ENCODE results near the gene TNNI3K.

The TNNI3K gene

DNA sequence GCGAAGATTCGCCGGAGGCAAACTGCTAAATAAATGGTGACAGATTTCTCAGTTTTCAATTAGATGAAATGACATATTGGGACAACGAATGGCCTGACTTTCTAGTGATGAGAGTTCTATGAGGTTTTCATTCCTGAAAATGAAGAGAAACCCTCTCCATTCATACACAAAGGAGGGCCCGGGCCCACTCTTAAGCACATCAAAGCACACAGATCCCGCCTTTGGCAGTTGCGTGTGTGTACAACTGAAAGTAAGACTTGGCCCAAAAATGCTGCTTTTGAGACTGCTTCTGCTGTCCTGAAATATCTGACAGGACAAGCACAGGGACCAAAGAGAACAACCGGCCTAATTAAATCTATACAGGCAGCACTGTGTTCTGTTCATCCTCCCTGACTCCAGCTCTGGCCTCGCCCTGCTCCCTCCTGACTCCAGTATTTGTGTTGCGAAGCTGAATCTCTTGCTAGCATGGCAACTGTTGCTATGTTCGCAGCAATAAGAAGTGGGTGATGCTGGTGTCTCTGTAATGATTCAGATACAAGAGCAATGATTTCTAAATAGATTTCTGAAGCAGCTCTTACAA is 269.8 kb downstream of the TNNI3K start:
- DNase-seq: no peak

DNA sequence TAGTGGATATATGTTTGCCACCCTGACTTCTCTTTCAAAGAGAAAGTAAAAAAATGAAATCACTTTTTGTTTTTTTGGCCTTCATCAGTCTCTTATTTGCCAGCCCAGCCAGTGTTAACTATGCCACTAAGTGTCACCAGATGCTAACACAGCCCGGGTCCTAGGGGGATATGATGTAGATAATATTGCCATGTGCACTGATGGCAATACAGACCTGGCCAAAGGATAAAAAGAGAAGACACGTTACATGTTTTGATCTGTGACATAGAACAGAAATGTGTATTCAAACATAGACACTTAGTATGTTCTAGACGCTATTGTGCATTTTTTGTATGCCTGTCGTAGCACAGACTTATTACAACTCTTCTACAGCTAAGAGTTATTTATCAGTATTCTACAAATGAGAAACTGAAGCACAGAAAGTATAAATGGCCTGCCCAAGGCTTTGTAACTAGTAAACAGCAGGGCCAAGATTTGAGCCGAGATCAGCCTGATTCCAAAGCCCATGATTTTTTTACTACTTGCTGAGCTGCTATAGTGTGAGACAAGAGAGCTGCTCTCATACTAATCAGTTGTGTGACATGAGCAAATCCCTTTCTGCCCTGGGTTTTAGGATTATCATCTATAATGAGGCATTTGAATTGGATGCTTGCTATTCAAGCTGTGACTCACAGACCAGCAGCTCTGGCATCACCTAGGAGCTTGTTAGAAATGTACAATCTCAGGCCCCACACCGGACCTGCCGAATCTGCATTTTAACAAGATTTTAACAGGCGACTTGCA is 270.9 kb downstream of the TNNI3K start:
- no peak for DNase-seq

DNA sequence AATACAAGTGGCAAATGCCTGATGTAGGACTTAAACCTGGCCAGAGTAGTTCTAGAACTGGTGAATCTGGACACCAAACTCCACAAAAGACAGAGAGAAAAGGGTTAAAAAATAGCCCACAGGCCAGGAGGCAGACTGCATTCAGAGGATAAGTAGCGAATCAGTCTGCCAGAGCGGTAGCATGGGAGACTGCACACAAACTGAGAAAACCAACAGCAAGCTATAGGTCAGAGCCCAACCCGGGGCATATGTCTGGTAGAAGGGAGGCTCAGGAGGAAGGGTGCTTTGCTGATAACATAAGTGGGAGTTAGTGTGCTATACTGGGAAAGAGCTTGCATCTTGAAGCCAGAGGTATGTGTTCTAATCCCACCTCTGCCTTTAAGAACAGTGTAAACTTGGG is 273.3 kb downstream of the TNNI3K start:
- no peak for DNase-seq

DNA sequence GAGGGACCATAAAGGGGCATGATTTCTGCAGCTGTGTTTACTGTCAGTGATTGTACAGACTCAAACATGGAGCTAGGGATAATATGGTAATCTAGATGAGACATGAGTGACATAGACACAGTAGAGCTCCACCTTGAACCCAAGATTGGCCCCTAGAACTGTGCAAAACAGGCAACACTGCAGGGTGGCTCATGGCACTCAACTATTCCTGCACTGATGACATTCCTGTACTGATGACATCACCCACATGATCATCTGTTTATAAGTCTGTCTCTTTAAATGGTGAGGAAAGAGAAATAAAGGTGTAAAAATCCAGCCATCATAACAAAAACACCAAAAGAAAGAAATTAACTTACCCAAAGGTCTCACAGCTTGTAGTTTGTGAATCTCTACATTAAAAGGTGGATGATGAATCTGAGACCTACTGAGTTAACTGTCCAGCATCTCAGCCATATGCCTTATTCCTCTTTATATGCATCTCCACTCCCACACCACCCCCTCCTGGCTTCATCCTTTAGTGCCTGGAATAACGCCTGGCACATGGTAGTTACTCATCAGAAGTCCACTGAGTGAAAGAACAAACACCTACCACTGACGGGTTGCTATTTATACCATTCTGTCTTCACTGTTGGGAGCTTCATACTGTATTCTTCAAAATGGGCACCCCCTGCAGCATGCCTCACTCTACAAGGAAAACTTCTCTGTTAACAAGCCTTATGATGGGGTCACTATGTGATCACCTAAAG is 277.2 kb downstream of the TNNI3K start, which contains the start of gene LRRC53:
Gene LRRC53 (minus strand): TSS at position 442 of the 746 bp plus-strand sequence. CDS start 29,262 bp downstream, outside the sequence.
- no peak for DNase-seq

DNA sequence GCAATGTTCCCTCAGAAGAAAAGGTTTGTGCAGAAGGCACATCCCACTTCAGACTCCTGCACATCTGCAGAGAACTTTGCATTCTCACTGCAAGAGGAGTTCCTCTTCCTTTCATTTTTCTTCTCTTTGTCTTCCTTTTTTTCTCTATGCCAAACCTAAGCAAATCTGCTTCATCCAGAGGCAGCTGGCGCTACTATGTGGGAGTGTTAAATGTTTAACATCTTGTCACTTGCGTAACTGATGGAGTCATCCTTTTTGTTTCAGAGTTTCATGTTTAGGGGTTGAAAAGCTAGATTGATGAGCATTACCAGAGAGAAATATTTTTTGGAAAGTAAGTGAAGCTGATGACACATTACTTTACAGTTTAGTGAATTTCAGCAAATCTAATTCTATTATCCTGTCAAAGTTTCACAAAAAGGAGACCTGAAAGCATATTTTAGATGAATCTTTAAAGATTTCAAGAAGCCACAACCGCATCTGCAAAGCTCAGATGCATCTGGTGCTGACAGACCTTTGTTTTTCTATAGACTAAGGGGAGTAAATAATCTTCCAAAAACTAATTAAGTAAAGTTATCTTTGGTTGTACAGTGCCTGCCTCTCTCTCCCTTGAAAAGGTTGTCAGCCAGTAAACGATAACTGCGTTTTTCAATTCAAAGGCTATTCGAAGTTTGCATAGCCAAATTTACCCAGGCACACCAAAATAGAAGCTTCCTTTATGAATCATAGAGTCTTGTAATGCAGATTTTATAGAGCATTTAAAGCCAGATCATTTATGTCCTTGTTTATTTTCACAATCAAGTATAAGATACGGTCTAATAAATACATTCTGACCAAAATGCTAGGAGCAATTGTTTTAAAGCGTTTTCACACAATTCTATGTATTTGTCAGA is 278.5 kb downstream of the TNNI3K start:
- no peak for DNase-seq

DNA sequence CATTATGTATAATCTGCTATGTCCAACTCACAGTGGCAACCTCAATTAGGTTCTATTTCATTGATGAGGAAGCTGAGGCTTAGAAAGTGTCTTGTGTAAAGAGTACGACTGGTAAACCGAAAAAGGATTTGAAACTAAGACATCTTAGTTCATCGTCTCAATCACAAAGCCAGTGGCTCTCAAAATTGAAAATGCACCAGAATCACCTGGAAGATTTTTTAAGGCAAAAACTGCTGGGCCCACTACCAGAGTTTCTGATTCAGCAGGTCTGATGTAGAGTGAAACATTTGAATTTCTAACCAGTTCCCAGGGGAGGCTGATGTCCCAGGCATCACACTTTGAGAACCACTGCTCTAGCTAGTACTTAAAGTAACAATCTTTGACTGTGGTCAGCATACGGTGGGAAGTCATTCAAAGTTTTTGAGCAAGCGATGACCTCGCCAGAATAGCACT is 282.4 kb downstream of the TNNI3K start:
- no peak for DNase-seq

- DNase-seq: no peak
These were observed 287.0 kb downstream of the TNNI3K start for GRCh38 chr1:74522148-74522547.

DNA sequence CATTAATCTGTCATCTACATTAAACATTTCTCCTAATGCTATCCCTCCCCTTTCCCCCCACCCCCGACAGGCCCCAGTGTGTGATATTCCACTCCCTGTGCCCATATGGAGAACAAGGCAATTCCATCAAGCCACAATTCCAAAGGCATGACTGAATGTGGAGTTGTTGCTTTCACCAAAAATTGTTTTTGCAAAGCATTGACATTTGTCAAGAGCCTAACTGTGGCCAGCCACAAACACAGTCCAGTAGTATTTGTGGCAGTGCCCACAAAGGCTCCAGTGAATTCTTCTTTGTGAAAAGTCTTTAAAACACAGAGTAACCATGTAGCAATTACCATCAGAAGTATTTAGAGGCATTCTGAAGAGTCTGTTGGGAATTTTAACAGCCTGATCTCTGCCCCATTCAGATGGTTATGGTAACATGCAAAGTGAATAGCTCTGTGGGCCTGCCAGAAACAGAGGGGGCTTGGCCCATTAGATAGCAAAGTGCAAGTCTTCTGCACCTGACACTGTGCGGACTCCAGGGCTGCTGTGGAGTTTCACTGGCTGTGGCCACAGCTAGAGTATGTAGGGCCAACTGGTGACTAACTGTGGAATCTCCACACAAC is 288.8 kb downstream of the TNNI3K start:
- DNase-seq: no peak

- DNase-seq: no peak
These were observed 291.5 kb downstream of the TNNI3K start for GRCh38 chr1:74526708-74527107.

DNA sequence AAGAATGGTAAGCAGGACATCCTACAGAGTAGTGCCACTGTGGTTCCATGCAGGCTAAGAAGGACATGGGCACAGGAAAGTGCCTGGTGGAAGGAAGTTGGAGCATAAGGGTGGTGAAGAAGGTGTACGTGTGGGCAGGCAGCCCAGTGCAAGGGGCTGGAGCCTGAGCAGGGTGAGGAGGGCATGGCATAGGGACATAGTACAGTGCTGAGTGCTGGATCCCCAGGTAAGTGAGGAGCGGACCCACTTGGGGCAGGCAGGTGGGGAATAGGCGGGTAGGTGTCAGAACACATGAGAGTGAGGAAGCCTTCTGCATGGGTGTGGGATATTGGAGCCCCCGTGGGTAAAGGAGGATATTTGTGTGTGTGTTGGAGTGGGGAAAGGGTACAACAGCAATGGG is 292.9 kb downstream of the TNNI3K start:
- DNase-seq: no peak

GRCh38 chr1:74530892-74531291 is 295.7 kb downstream of the TNNI3K start:
- DNase-seq: no peak

DNA sequence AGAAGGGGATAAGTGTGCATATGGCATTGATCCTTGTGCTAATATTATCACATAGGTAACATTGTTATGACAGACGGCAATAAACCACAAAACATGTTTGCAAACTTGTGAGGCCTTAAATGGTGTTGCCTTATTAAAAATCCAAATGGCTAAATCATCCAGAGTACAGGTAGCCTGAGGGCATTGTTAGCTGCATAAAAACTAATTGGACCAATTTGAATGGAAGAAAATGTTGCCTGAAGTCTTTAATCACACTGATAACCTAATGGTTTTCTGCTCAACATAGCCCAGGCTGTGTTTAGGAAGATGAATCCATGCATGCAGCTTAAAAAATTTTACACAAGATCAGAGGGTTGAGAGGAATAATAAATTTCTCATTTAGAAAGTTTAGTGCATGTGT is 296.6 kb downstream of the TNNI3K start:
- no peak for DNase-seq

- DNase-seq: no peak
These were observed 299.1 kb downstream of the TNNI3K start for GRCh38 chr1:74534241-74534640.

GRCh38 chr1:74545821-74546220 is 310.6 kb downstream of the TNNI3K start:
- DNase-seq: no peak

DNA sequence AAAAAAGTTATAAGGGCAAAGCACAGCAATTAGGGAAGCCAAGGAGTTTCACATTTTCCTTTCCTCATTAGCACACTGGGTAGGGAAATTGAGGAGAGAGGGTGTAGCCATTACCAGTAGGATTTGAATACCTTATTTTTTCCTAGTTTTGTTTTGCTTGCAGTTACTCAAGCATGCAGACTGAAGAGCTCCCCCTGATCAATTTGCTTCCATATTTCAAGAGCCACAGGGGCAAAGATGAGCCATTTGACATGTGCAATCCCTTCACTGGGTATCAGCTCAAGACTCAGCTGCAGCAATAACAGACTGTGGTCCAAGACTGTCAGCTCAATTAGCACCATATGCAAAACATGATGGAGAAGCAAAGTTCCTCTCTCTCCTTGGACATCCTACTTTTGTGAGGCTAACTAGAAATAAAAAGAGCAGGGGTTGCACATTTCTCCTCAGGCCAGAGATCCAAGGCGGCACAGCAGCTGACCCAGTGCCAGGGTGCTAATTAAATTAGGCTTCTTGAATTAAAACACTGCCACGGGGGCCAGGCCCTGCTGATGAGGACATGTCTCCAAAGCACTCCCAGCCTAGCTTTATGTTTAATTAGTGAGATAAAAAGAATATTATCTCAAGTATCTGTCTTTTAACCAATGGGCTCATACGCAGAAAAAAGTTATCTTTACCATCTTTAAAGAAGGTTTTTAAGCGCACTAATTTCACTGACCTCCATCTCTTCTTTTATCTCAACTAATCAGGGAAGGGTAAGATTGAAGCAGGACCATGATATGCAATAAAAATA is 314.0 kb downstream of the TNNI3K start:
- DNase-seq: no peak

- no peak for DNase-seq
These were observed 314.7 kb downstream of the TNNI3K start for GRCh38 chr1:74549932-74550331.

DNA sequence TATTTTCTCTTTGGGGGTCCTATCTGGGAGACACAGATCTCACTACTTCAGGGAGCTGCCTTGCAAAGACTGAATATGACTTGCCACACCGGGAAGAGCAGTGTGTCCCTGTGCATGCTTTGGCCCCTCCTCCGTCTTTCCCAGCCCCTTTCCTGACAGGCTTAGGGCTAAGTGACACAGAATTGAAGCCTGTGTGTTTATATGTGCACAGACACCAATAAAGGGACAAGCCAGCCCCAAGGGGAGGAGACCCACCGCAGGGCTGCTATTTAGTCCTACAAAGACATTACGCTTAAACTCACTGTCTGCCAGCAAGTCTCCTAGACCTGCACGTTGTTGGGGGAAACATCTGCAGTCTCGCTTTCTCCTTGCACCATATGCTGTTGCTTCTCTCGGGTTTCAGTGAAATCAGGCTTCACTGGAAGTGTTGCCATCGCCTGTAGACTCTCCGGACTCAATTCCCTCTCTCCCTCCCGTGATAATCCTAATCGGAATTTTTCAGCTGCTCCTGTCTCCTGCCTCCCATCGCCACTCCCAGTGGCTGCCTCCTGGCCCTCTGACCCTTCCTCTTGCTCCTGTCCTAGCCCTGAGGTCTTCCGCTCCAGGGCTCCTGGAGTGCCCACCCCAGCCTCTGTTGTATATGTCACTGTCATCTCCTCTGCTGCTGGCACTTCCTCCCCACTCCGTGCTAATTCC is 335.8 kb downstream of the TNNI3K start:
- no peak for DNase-seq

DNA sequence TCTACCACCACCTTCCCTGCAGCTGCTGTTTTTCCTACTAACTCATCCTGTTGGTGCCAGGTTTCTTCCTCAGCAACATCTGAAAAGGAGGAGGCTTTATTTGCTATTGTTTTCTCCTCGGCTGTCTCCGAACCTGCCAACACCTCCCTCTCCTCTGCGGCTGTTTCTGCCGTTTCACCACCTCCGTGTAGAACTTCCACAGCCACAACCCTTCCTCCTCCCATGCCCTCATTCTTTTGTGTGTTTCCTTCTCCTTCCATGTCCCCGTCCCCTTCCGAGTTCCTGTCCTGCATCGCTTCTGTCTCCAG is 336.3 kb downstream of the TNNI3K start:
- no peak for DNase-seq

GRCh38 chr1:74571891-74572290 is 336.7 kb downstream of the TNNI3K start:
- no peak for DNase-seq

GRCh38 chr1:74578101-74578500 is 342.9 kb downstream of the TNNI3K start:
- no peak for DNase-seq

DNA sequence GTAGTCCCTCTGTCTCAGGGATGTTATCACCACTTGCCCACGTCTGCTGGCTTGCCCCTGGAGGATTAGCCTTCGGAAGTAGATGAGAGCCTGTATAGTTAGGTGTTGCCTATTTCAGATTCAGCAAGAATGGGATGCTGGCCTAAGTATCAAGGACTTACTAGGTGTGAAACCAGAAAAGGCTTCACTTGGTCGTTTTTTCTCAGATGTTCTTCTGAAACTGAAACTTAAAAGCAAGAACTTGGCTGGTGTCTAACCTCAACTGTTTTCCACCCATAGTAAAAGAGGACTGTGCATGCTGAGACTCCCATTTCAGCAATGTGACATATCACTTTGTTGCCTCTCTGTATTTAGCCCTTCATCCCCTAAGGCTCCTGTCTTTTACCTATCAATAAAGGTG is 344.2 kb downstream of the TNNI3K start:
- no peak for DNase-seq
